Coronary artery (tissue), 2 donors: ENCODE results near the gene ACO2.

ENCODE experiments used
- DNase-seq: peaks from one replicate; pipeline ENCODE4 v3.0.0-alpha.2; 2017; ENCODE audit warnings: low spot score
- H3K27ac ChIP-seq, 2 donors: fragments of 200-600 bp; sonication (generic); one replicate each; pipeline ENCODE4 v1.5.1; 2016 to 2019
- H3K4me3 ChIP-seq: fragments of 200-600 bp; sonication (generic); 2 replicates; pipeline ENCODE4 v1.5.1; 2016; ENCODE audit warnings: mild to moderate bottlenecking, moderate library complexity
- CTCF ChIP-seq: fragments of 200-600 bp; sonication (generic); IDR thresholded peaks from one replicate; pipeline ENCODE4 v1.5.1; 2019; ENCODE audit warnings: antibody characterized with exemption

ACO2 gene

GRCh38 chr22:41445129-41446056 lies 23.5 kb upstream of the ACO2 start:
- Histone ChIP-seq H3K4me3 (peak overlapping the region; percentile 93), H3K27ac (peak overlapping the region; percentile 93 to 98)
- DNase-seq, result no peak
- TF ChIP-seq CTCF, result no peak

GRCh38 chr22:41446057-41446501 lies 22.8 kb upstream of the ACO2 start:
- Histone ChIP-seq H3K27ac (peak overlapping the region; percentile 93 to 98), H3K4me3 (peak overlapping the region; percentile 93)
- TF ChIP-seq CTCF, result no peak
- no peak for DNase-seq

- peak within 1 kb of the TSS; percentile 93 to 98 for H3K27ac ChIP-seq
- no peak for TF ChIP-seq CTCF
- peak within 1 kb of the TSS; percentile 93 for H3K4me3 ChIP-seq
- DNase-seq, result peak; percentile 95
Measured at GRCh38 chr22:41446639-41447434, 22.1 kb upstream of the ACO2 start, which contains the start of gene TOB2. Gene TOB2, minus strand, starts transcription at chr22:41446801. Its CDS starts 9,456 bp downstream, at chr22:41437345.

GRCh38 chr22:41447435-41448188 lies 21.3 kb upstream of the ACO2 start:
- no peak for TF ChIP-seq CTCF
- peak; percentile 88 for DNase-seq
- peak overlapping the region; percentile 93 to 98 for H3K27ac ChIP-seq
- H3K4me3 ChIP-seq, result peak overlapping the region; percentile 93

- peak overlapping the region; percentile 93 for H3K4me3 ChIP-seq
- peak; percentile 98 for DNase-seq
- TF ChIP-seq CTCF, result no peak
Measured at GRCh38 chr22:41448189-41448808, 20.6 kb upstream of the ACO2 start.

GRCh38 chr22:41458161-41458728 lies 10.7 kb upstream of the ACO2 start:
- Histone ChIP-seq H3K4me3 (no peak overlapping the region), H3K27ac (no peak overlapping the region)
- no peak for DNase-seq
- no peak for TF ChIP-seq CTCF

More at GRCh38 chr22:41448189-41448808, 20.6 kb upstream of the ACO2 start:
- peak overlapping the region; percentile 93 to 98 for H3K27ac ChIP-seq
